ENCODE data around the gene NLRP2B.

DNA sequence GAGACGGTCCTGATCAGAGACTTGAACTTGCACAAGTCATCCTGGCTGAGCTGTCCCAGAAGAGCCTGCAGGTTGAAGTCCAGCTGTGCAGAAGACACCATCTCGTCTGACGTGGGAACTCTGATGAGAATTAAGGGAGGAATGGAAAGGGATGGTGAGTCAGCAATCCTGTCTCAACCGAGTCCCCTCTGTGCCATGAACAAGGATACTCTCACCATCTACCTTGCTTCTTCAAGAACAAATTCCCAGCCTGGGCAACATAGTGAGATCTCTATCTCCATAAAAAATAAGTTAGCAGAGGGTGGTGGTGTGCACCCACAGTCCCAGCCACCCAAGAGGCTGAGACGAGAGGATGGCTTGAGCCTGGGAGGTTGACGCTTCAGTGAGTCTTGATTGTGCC, at the start of gene NLRP2B:
- TF ChIP-seq SPI1 (IDR thresholded peaks at IDR 0.05; ENCODE audit: low read depth, low read length) = no peak
- no peak for TF ChIP-seq POLR2AphosphoS5 (IDR thresholded peaks at IDR 0.05; ENCODE audit: low read depth, low read length)
- no peak for TF ChIP-seq POLR2A (IDR thresholded peaks at IDR 0.05; ENCODE audit: low read depth, low read length)
